SK-N-SH (cell line): ENCODE measurements around the gene SPTSSB. TPM values are rescaled to one million over a fixed set of nuclear protein-coding genes. Genes with fewer than 3 reads are reported as not detected.

Experiments
- CTCF ChIA-PET: fragments of 300-600, 350-600 bp; formaldehyde crosslinking; extraction: SDS; loops from one replicate; lab custom pipeline; 2021; lab: Yijun Ruan, JAX
- POLR2A ChIA-PET: fragments of 350-600 bp; sonication (Branson Sonifier 250); formaldehyde crosslinking; extraction: SDS; loops from one replicate; lab custom pipeline; 2020; ENCODE audit warnings: antibody characterized with exemption, inconsistent platforms; lab: Yijun Ruan, JAX
- DNase-seq: peaks from one replicate; pipeline ENCODE4 v3.0.0; 2012
- H2AFZ ChIP-seq: fragments of 200-600 bp; sonication (generic); 2 replicates; pipeline ENCODE4 v1.8.1; 2016; ENCODE audit warnings: antibody characterized with exemption, mild to moderate bottlenecking, low read depth
- H3F3A ChIP-seq: fragments of 200-600 bp; sonication (generic); replicated peaks from 2 replicates; pipeline ENCODE3; 2016; ENCODE audit warnings: antibody characterized with exemption, mild to moderate bottlenecking; ENCODE audit not compliant: insufficient read depth
- H3K27ac ChIP-seq, 2 experiments: fragments of 200-500 bp in 1 of 2; fragments of 200-600 bp in 1 of 2; sonication (Bioruptor generic) in 1 of 2; sonication (generic), shearing (Covaris generic) in 1 of 2; 2 replicates each; pipeline versions ENCODE4 v1.5.1 to v1.6.1; 2014 to 2016; ENCODE audit warnings: low read depth in 2 of 2, inconsistent platforms in 1 of 2, low read length in 1 of 2, mild to moderate bottlenecking in 1 of 2, mixed read lengths in 1 of 2
- H3K27me3 ChIP-seq: fragments of 200-600 bp; sonication (generic), shearing (Covaris generic); 2 replicates; pipeline ENCODE4 v1.6.1; 2016; ENCODE audit warnings: mixed run types; ENCODE audit not compliant: insufficient read depth
- H3K36me3 ChIP-seq, 2 experiments: fragments of 200-500 bp in 1 of 2; fragments of 200-600 bp in 1 of 2; sonication (Bioruptor generic) in 1 of 2; sonication (generic) in 1 of 2; replicated peaks in 1 of 2; 2 replicates each; pipeline versions ENCODE3 to v1.5.1; 2014 to 2016; ENCODE audit warnings: low read length in 1 of 2, mild to moderate bottlenecking in 1 of 2; ENCODE audit not compliant: insufficient read depth in 2 of 2, control insufficient read depth in 1 of 2
- H3K4me1 ChIP-seq, 2 experiments: fragments of 200-500 bp in 1 of 2; fragments of 200-600 bp in 1 of 2; sonication (Bioruptor generic) in 1 of 2; sonication (generic), shearing (Covaris generic) in 1 of 2; 2 replicates each; pipeline versions ENCODE4 v1.5.1 to v1.6.1; 2014 to 2016; ENCODE audit warnings: low read depth in 1 of 2, low read length in 1 of 2, mixed run types in 1 of 2; ENCODE audit not compliant: insufficient read depth in 2 of 2, control insufficient read depth in 1 of 2
- H3K4me2 ChIP-seq: fragments of 200-600 bp; sonication (generic), shearing (Covaris generic); 2 replicates; pipeline ENCODE4 v1.6.1; 2017; ENCODE audit warnings: mixed run types
- H3K4me3 ChIP-seq, 2 experiments: fragments of 200-500 bp in 1 of 2; fragments of 200-600 bp in 1 of 2; sonication (Bioruptor generic) in 1 of 2; sonication (generic), shearing (Covaris generic) in 1 of 2; 2 replicates each; pipeline versions ENCODE4 v1.5.1 to v1.8.1; 2014 to 2016; ENCODE audit warnings: low read depth in 2 of 2, inconsistent platforms in 1 of 2, low read length in 1 of 2, mild to moderate bottlenecking in 1 of 2, mixed read lengths in 1 of 2, moderate library complexity in 1 of 2
- H3K79me2 ChIP-seq: fragments of 200-600 bp; sonication (generic); 2 replicates; pipeline ENCODE4 v1.8.1; 2017; ENCODE audit warnings: mild to moderate bottlenecking; ENCODE audit not compliant: insufficient read depth
- H3K9ac ChIP-seq: fragments of 200-600 bp; sonication (generic); 2 replicates; pipeline ENCODE4 v1.6.1; 2017; ENCODE audit warnings: mixed run types
- H3K9me2 ChIP-seq: fragments of 200-600 bp; sonication (generic); 2 replicates; pipeline ENCODE4 v1.6.1; 2017; ENCODE audit warnings: mixed run types
- H3K9me3 ChIP-seq: fragments of 200-600 bp; sonication (generic); 2 replicates; pipeline ENCODE4 v1.6.1; 2017; ENCODE audit warnings: mixed run types, mild to moderate bottlenecking, moderate library complexity
- H4K20me1 ChIP-seq: fragments of 200-600 bp; sonication (generic); 2 replicates; pipeline ENCODE4 v1.6.1; 2017; ENCODE audit warnings: mild to moderate bottlenecking, mixed run types; ENCODE audit not compliant: insufficient read depth
- CHD2 ChIP-seq: fragments of 150-350 bp; IDR thresholded peaks from 2 replicates; pipeline ENCODE4 v1.6.1; 2018; ENCODE audit warnings: low read length; ENCODE audit not compliant: partially characterized antibody
- EZH2phosphoT487 ChIP-seq: fragments of 200-600 bp; sonication (generic); IDR thresholded peaks from 2 replicates; pipeline ENCODE4 v1.6.1; 2017; ENCODE audit warnings: low read depth, mixed run types, mild to moderate bottlenecking, antibody characterized with exemption, moderate library complexity, borderline replicate concordance
- GATA2 ChIP-seq: sonication (generic); formaldehyde crosslinking; IDR thresholded peaks from 2 replicates; pipeline ENCODE4 v1.5.0; 2020; ENCODE audit warnings: mild to moderate bottlenecking, missing genetic modification reagents
- MEF2A ChIP-seq: IDR thresholded peaks from 2 replicates; pipeline ENCODE4 v1.4.0; 2012; ENCODE audit warnings: low read depth, borderline replicate concordance
- MXI1 ChIP-seq: IDR thresholded peaks from 2 replicates; pipeline ENCODE4 v1.6.1; 2012; ENCODE audit warnings: mild to moderate bottlenecking, low read depth, low read length, improper control_type of control experiment
- NFIC ChIP-seq: IDR thresholded peaks from 2 replicates; pipeline ENCODE4 v1.4.0; 2012; ENCODE audit warnings: borderline replicate concordance
- RFX5 ChIP-seq: IDR thresholded peaks from 2 replicates; pipeline ENCODE4 v1.6.1; 2012; ENCODE audit warnings: mild to moderate bottlenecking, improper control_type of control experiment, low read length
- WGBS: methylation state at CpG from one replicate; pipeline ENCODE4 v1.1.6; 2017; ENCODE audit warnings: low lambda C conversion rate; 5-methylcytosine and 5-hydroxymethylcytosine counted together
- polyA plus RNA-seq, 3 experiments: library from polyadenylated mRNA; depleted of rRNA; stranded (reverse); fragments of >200 nt; gene quantifications; 2 replicates each; pipeline ENCODE4 v1.2.3, GENCODE V29; 2012
- TF ChIP-seq, protein P1 (sequence below): IDR thresholded peaks from 2 replicates; pipeline ENCODE4 v1.4.0; 2012; ENCODE audit warnings: low read depth
- TF ChIP-seq, protein P2 (sequence below): IDR thresholded peaks from 2 replicates; pipeline ENCODE4 v1.6.1; 2012; ENCODE audit warnings: mild to moderate bottlenecking, low read depth, low read length, moderate library complexity
- TF ChIP-seq, protein P3 (sequence below): fragments of 150-350 bp; IDR thresholded peaks from 2 replicates; pipeline ENCODE4 v1.6.1; 2017; ENCODE audit warnings: antibody characterized with exemption, low read length, low read depth, borderline replicate concordance
- TF ChIP-seq, protein P4 (sequence below): IDR thresholded peaks from 2 replicates; pipeline ENCODE4 v1.4.0; 2012; ENCODE audit warnings: low read depth, borderline replicate concordance

Gene SPTSSB
- polyA plus RNA-seq, 1 of the 3 experiments (the other 2 are of a cell fraction), result 0.07 TPM

DNA sequence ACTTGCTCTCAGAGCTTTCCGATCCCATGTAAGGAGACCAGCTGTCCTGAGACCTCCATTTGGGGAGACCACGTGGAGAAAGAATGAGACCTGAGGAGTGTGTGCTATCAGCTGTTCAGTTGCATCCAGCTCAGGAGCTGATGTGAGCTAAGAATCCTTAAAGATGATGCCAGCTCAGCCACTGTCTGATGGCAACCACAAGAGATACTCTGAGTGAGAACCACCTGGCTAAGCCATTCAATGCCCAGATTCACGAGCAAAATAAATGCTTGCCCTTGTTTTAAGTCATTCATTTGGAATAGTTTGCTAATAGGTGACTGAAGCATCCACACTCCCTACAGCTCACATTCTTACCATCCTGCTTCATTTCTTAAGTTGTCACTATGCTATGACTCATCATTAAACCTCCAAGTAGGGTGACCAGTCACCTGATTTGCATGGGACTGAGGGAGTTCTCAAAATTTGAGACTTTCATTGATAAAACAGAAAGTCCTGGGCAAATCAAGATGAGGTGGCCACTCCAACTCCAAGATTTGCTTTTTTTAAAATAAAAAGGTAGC is 56.4 kb downstream of the SPTSSB start:
- Histone ChIP-seq H3K27me3 (no peaks in the 10 kb centered on the region), H3K4me2 (no peak overlapping the region), H2AFZ (no peak overlapping the region), H3K9me2 (no peaks in the 10 kb centered on the region), H4K20me1 (no peaks in the 10 kb centered on the region), H3K27ac (no peak overlapping the region), H3K4me3 (no peak overlapping the region), H3K9ac (no peak overlapping the region), H3K9me3 (no peaks in the 10 kb centered on the region), H3K36me3 (no peaks in the 10 kb centered on the region), H3K79me2 (no peaks in the 10 kb centered on the region), H3K4me1 (no peaks in the 10 kb centered on the region), H3F3A (no peaks in the 10 kb centered on the region)
- no peak for DNase-seq
- ChIA-PET POLR2A (no interaction called here), CTCF (interaction anchor here (1.4 to 2.8 kb wide), 2 partner anchors 10 to 43 kb away, joined by 3 to 12 read pairs; no protein-coding TSS in a partner anchor)
- 53% methylated on average over 3 of the region's 3 CpGs for WGBS
- TF ChIP-seq, protein P1, sequence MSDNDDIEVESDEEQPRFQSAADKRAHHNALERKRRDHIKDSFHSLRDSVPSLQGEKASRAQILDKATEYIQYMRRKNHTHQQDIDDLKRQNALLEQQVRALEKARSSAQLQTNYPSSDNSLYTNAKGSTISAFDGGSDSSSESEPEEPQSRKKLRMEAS, result no peak
- no peak for TF ChIP-seq CHD2
- no peak for TF ChIP-seq GATA2 (CRISPR knock-in tag)
- TF ChIP-seq, protein P2, sequence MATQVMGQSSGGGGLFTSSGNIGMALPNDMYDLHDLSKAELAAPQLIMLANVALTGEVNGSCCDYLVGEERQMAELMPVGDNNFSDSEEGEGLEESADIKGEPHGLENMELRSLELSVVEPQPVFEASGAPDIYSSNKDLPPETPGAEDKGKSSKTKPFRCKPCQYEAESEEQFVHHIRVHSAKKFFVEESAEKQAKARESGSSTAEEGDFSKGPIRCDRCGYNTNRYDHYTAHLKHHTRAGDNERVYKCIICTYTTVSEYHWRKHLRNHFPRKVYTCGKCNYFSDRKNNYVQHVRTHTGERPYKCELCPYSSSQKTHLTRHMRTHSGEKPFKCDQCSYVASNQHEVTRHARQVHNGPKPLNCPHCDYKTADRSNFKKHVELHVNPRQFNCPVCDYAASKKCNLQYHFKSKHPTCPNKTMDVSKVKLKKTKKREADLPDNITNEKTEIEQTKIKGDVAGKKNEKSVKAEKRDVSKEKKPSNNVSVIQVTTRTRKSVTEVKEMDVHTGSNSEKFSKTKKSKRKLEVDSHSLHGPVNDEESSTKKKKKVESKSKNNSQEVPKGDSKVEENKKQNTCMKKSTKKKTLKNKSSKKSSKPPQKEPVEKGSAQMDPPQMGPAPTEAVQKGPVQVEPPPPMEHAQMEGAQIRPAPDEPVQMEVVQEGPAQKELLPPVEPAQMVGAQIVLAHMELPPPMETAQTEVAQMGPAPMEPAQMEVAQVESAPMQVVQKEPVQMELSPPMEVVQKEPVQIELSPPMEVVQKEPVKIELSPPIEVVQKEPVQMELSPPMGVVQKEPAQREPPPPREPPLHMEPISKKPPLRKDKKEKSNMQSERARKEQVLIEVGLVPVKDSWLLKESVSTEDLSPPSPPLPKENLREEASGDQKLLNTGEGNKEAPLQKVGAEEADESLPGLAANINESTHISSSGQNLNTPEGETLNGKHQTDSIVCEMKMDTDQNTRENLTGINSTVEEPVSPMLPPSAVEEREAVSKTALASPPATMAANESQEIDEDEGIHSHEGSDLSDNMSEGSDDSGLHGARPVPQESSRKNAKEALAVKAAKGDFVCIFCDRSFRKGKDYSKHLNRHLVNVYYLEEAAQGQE, result no peak
- no peak for TF ChIP-seq MXI1
- no peak for TF ChIP-seq RFX5
- TF ChIP-seq MEF2A, result no peak
- no peak for TF ChIP-seq NFIC
- no peak for TF ChIP-seq EZH2phosphoT487
- TF ChIP-seq, protein P3, sequence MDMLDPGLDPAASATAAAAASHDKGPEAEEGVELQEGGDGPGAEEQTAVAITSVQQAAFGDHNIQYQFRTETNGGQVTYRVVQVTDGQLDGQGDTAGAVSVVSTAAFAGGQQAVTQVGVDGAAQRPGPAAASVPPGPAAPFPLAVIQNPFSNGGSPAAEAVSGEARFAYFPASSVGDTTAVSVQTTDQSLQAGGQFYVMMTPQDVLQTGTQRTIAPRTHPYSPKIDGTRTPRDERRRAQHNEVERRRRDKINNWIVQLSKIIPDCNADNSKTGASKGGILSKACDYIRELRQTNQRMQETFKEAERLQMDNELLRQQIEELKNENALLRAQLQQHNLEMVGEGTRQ, result no peak
- TF ChIP-seq, protein P4, sequence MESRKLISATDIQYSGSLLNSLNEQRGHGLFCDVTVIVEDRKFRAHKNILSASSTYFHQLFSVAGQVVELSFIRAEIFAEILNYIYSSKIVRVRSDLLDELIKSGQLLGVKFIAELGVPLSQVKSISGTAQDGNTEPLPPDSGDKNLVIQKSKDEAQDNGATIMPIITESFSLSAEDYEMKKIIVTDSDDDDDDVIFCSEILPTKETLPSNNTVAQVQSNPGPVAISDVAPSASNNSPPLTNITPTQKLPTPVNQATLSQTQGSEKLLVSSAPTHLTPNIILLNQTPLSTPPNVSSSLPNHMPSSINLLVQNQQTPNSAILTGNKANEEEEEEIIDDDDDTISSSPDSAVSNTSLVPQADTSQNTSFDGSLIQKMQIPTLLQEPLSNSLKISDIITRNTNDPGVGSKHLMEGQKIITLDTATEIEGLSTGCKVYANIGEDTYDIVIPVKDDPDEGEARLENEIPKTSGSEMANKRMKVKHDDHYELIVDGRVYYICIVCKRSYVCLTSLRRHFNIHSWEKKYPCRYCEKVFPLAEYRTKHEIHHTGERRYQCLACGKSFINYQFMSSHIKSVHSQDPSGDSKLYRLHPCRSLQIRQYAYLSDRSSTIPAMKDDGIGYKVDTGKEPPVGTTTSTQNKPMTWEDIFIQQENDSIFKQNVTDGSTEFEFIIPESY, result no peak
